GM18517 (cell line): ENCODE measurements around the gene SPSB1.

Experiments
- ATAC-seq: cut with Tn5 transposase; IDR thresholded peaks from one replicate; pipeline ENCODE4 v1.9.1; 2021; ENCODE audit warnings: mild to moderate bottlenecking, moderate library complexity; ENCODE audit not compliant: unreplicated experiment

SPSB1 gene

GRCh38 chr1:9292361-9293240 is at the start of gene SPSB1:
Gene SPSB1, plus strand, starts transcription at chr1:9292894. Its CDS starts 62,998 bp downstream, at chr1:9355892.
- no peak for ATAC-seq

- no peak for ATAC-seq
Observed at GRCh38 chr1:9243066-9243739, 49.5 kb upstream of the SPSB1 start.

DNA sequence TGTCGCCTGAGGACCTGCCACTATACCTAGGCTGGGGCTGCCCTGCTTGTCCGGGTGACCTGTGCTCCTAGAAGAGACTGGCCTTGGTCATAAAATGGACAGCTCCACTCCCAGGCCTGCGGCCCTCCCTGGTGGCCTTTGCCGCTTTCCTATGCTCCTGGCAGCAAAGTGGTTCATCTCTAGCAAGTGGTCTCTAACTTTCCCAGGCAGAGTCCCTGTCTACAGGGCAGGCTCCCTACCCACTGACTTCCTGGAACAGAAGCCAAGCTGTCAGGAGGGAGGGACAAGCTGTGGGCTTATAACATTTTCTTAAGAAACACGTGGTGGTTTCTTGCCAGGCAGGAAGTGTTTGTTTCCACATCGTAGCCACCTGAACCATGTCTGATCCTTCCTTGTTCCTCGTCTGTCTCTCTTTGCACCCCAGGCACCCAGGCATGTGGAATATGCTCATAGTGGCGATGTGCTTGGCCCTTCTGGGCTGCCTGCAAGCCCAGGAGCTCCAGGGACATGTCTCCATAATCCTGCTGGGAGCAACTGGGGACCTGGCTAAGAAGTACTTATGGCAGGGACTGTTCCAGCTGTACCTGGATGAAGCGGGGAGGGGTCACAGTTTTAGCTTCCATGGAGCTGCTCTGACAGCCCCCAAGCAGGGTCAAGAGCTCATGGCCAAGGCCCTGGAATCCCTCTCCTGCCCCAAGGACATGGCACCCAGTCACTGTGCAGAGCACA is 48.0 kb upstream of the SPSB1 start:
- no peak for ATAC-seq

GRCh38 chr1:9245230-9245619 is 47.5 kb upstream of the SPSB1 start:
- no peak for ATAC-seq

- ATAC-seq = no peak
Observed at GRCh38 chr1:9245661-9246060, 47.0 kb upstream of the SPSB1 start.

- ATAC-seq = no peak
Observed at GRCh38 chr1:9246215-9246614, 46.5 kb upstream of the SPSB1 start.

GRCh38 chr1:9246841-9247785 is 45.6 kb upstream of the SPSB1 start:
- ATAC-seq = no peak

GRCh38 chr1:9247894-9248293 is 44.8 kb upstream of the SPSB1 start:
- ATAC-seq = no peak

DNA sequence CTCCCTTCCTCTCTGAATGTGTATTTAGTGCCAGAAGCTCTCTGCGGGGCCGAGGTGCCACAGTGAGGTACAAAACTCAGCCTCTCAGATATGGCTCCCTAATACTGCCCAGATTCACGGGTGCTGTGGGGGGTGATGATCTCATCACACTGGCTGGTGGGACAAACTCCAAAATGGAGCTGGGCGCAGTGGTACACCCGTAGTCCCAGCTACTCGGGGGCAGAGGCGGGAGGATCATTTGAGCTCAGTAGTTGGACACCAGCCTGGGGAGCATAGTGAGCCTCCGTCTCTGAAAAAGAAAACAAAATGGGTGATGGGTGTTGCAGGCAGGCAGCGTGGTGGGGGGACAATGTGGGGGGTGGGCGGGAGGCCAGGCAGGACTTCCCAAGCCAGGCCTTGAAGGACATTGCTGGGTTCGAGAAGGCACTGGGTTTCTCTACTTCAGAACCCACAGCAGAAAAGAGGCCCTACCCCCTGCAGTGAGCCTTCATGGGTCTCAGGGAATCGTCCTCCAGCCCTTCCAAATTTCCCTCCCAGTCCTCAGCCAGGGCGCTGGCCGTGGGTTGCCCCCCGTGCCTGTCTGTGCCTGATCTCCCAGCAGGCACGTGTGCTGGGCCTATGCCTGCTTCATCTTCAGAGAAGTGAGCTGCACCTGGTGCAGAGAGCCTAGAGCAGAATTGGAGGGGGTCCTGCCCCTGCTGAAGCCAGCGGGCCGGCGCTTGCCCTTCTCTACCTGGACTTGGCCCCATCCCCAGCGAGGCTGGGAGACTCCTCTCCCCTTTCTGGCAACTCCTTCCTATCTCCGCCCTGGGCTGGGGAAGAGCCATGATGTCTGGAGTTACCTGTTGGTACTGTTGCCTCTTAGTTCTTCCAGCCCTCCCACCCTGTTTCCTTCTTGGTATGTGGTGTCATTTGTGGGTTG is 44.1 kb upstream of the SPSB1 start:
- no peak for ATAC-seq

GRCh38 chr1:9249263-9249533 is 43.5 kb upstream of the SPSB1 start:
- no peak for ATAC-seq

DNA sequence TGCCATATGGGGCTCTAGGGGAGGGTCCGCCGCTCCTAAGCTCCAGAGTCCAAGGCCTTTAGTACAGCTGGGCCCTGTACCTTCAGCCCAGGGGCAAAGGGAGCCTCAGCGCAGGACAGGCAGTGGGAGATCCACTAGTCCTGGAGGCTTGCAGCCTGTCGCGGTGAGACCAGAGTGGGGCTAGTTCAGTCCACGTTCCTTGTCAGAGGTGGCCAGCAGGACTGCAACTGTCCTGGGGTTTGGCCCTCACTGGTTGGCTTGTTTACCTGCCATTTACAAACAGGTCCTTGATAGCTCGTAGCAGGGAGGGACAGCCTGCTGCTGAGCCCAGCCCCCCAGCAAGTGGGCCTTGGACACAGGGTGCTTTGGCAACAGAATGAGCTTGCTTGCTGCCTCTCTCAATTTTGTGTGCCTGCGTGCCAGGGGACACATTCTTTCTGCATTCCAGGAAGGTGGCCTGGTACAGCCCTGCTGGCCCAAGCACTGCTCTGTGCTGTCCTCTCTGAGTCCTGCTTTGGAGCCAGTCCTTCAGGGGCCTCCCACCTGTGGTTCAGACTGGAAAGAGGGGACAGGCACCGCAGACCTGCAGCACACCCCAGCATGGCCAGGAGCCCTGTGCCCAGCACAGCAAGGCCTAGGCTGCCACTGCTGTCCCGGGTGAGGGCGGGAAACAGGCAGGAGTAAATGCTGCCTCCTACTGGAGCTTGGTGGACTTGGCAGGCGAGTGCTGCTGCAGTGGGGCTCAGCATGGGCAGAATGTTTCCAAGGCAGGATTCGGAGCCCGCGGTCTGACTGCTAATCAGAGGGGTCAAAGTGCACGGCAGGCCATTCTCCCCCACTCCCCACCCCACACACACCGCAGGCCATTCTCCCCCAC is 42.9 kb upstream of the SPSB1 start:
- no peak for ATAC-seq

GRCh38 chr1:9250411-9251381 is 42.0 kb upstream of the SPSB1 start:
- no peak for ATAC-seq

- no peak for ATAC-seq
Observed at GRCh38 chr1:9251501-9251900, 41.2 kb upstream of the SPSB1 start.

DNA sequence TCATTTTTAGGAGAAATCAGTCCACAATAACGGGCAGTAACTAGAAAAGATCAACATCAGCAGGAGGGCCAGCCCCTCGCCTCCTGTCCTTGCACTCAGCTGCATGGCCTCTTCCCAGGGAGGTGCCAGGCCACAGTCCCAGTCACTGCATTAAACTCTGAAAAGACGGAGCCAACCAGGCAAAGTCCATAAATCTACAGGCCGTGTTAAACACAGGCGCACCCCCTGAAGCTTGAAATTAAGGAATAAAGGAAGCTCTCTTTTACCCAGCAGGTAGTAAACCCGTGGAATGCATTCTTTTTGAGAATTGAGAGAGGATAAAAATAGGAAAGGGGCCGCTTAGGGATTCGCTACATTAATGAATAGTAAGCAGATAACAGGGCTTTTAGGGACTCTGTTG is 39.7 kb upstream of the SPSB1 start:
- no peak for ATAC-seq

DNA sequence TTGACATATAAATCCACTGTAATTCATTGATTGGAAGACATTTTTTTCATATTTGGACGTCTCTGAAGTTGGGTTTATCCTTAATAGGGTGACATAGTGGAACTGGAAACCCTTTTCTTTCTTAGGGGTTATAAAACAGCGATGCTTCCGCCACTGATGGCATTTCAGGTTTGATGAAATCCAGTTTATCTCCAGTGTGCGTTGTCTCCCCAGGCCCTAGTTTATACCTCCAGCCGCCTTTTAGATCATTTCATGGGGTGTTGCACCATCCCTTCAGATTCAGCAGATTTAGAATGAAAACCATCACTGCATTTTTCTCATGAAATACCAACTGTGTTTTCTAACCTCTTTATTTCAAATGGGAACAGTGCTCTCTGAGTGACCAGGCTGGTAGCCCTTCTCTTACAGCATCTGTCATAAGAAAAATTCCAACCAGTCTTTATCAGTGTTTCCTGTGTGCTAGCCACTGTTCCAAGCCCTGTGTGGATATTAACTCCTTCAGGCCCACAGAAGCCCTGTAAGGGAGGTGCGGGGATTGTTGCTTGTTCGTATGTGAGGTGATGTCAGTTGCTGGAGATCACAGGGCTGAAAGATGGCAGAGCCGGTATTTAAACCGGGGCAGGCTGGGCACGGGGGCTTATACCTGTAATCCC is 39.1 kb upstream of the SPSB1 start:
- ATAC-seq = no peak

DNA sequence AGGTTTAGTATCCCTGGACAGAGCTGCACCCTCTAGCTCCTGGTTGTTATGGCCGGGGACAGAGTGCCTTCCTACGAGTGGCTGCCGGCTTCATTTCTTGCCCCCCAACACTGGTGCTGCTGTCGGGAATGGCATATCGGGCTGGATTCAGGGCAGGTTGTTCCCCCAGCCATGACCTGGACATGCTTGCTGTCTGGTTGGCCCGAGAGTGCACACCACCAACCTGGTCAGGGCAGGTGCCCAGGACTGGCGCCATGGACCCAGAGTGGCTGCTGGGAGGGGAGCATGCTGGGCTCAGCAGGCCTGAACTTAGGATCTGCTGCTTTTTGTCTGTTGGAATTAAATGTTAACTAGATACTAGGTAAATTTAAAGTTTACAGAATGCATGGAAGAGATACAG is 36.4 kb upstream of the SPSB1 start:
- ATAC-seq = no peak

DNA sequence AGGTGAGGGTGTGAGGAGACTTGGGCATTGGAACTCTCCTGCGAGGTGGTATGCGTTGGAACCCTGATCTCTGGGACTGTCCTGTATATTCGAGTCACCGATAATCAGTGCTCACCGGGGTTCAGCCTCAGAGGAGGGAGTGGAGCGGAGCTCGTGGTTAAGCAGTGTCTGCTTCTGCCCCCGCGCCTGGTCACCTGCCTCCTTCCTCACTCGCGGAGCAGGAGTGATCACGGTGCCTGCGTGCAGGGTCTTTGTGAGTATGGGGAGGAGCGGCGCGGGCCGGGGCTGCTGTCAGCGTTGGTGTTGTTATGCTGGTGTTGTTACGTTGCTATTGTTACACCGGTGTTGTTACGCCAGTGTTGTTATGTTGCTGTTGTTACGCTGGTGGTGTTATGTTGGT is 34.8 kb upstream of the SPSB1 start:
- ATAC-seq = no peak
